Erythroblast (primary cell): ENCODE results near the gene PCDHA1.
"Not testable (repeated sequence)": the region's sequence is repeated elsewhere in the genome, so short reads cannot be mapped to it uniquely, and the experiment has no call there.

Experiments
- DNase-seq, 2 experiments: peaks; one replicate each; lab custom pipeline; 2025; lab: John Stamatoyannopoulos, UW
- GATA1 ChIP-seq: IDR thresholded peaks from 2 replicates; pipeline ENCODE4 v1.6.1; 2011; ENCODE audit warnings: low read depth, mild to moderate bottlenecking, control low read depth, low read length, moderate library complexity
- POLR2A ChIP-seq: IDR thresholded peaks from 2 replicates; pipeline ENCODE4 v1.6.1; 2011; ENCODE audit warnings: mild to moderate bottlenecking, low read length

PCDHA1 gene

GRCh38 chr5:140857987-140858240 is 72.0 kb downstream of the PCDHA1 start:
- no peak for TF ChIP-seq GATA1
- TF ChIP-seq POLR2A = no peak
- no peak for DNase-seq

- TF ChIP-seq POLR2A (no peak), GATA1 (no peak)
- DNase-seq = no peak
These were observed 76.7 kb downstream of the PCDHA1 start for GRCh38 chr5:140862441-140863295.

- DNase-seq = no peak
- no peak for TF ChIP-seq POLR2A
- TF ChIP-seq GATA1 = no peak
These were observed 83.0 kb downstream of the PCDHA1 start, which contains the start of gene PCDHA11 for GRCh38 chr5:140868721-140869554. TSS of gene PCDHA11 (plus strand) at chr5:140868957. CDS start at chr5:140869104, 147 bp downstream.

GRCh38 chr5:140869555-140869886 is 83.6 kb downstream of the PCDHA1 start:
- no peak for DNase-seq
- no peak for TF ChIP-seq POLR2A
- TF ChIP-seq GATA1 = no peak

- DNase-seq = no peak
- no peak for TF ChIP-seq GATA1
- no peak for TF ChIP-seq POLR2A
These were observed 84.6 kb downstream of the PCDHA1 start for GRCh38 chr5:140870221-140871201.

- TF ChIP-seq GATA1 (no peak), POLR2A (no peak)
- no peak for DNase-seq
These were observed 89.4 kb downstream of the PCDHA1 start, which contains the start of gene PCDHA12 for GRCh38 chr5:140875085-140876065. TSS of gene PCDHA12 (plus strand) at chr5:140875308. CDS start at chr5:140875473, 165 bp downstream.

- not testable (repeated sequence) for DNase-seq
These were observed 90.8 kb downstream of the PCDHA1 start for GRCh38 chr5:140876541-140877261.

GRCh38 chr5:140877262-140877581 is 91.3 kb downstream of the PCDHA1 start:
- no peak for DNase-seq
- TF ChIP-seq POLR2A (no peak), GATA1 (no peak)

GRCh38 chr5:140881889-140882590 is 96.1 kb downstream of the PCDHA1 start, which contains the start of gene PCDHA13:
TSS of gene PCDHA13 (plus strand) at chr5:140882124. CDS start at chr5:140882269, 145 bp downstream.
- TF ChIP-seq GATA1 = no peak

GRCh38 chr5:140882591-140882899 is 96.6 kb downstream of the PCDHA1 start:
- no peak for DNase-seq
- TF ChIP-seq POLR2A (no peak), GATA1 (no peak)

More at GRCh38 chr5:140881889-140882590, 96.1 kb downstream of the PCDHA1 start, which contains the start of gene PCDHA13:
- DNase-seq = no peak

GRCh38 chr5:140883373-140883772 is 97.4 kb downstream of the PCDHA1 start:
- TF ChIP-seq POLR2A = no peak
- no peak for TF ChIP-seq GATA1
- DNase-seq = no peak
